HCT116 (cell line): ENCODE data around the gene PPAT. TPM values are rescaled to one million over a fixed set of nuclear protein-coding genes. Genes with fewer than 3 reads are reported as not detected.

Experiments used
- ATAC-seq: fragments of 200-7000 bp; cut with Tn5 transposase; 2 replicates; pipeline ENCODE4 v1.9.1; 2020; ENCODE audit warnings: mild to moderate bottlenecking, moderate library complexity
- BruUV-seq: library from RNA; stranded (reverse); fragments of 400-500 nt; replicated peaks from 2 replicates; lab custom pipeline; 2021; lab: Mats Ljungman, UMichigan
- CTCF ChIA-PET: fragments of 300-600 bp; sonication (Branson Sonifier 250); formaldehyde crosslinking; loops from one replicate; lab custom pipeline; 2021; ENCODE audit warnings: antibody characterized with exemption; lab: Charles Lee
- POLR2A ChIA-PET: fragments of 300-600, 350-600 bp; sonication (Branson Sonifier 250); formaldehyde crosslinking; loops from one replicate; lab custom pipeline; 2021; ENCODE audit warnings: antibody characterized with exemption; lab: Charles Lee
- RAD21 ChIA-PET, 2 experiments: fragments of 300-600 bp; sonication (Branson Sonifier 250); formaldehyde crosslinking; loops; one replicate each; lab custom pipeline; 2023; ENCODE audit warnings: low total read pairs in 2 of 2; ENCODE audit not compliant: uncharacterized antibody in 2 of 2, unreplicated experiment in 2 of 2, low non-redundant PET in 1 of 2; lab: Charles Lee
- DNase-seq: peaks from one replicate; pipeline ENCODE4 v3.0.0-alpha.2; 2010; ENCODE audit warnings: low read depth, low spot score
- H2AFZ ChIP-seq: fragments of 200-600 bp; shearing (Covaris generic), sonication (generic); 2 replicates; pipeline ENCODE4 v1.6.1; 2017; ENCODE audit warnings: low read depth, mixed run types, mixed read lengths, antibody characterized with exemption, low read length; ENCODE audit not compliant: poor library complexity, severe bottlenecking
- H3K27ac ChIP-seq: 2 replicates; pipeline ENCODE4 v1.5.1; 2012; ENCODE audit warnings: low read depth, low read length
- H3K27me3 ChIP-seq: fragments of 200-600 bp; sonication (generic); 2 replicates; pipeline ENCODE4 v1.6.1; 2016; ENCODE audit warnings: mixed run types, low read length, mixed read lengths; ENCODE audit not compliant: insufficient read depth
- H3K36me3 ChIP-seq, 2 experiments: fragments of 200-500 bp in 1 of 2; fragments of 200-600 bp in 1 of 2; sonication (Bioruptor generic) in 1 of 2; sonication (generic) in 1 of 2; 2 replicates each; pipeline versions ENCODE4 v1.5.1 to v1.6.1; 2014 to 2016; ENCODE audit warnings: low read length in 2 of 2, inconsistent platforms in 1 of 2, mixed read lengths in 1 of 2, mixed run types in 1 of 2; ENCODE audit not compliant: insufficient read depth in 2 of 2, control insufficient read depth in 1 of 2
- H3K4me1 ChIP-seq, 2 experiments: fragments of 200-600 bp in 1 of 2; sonication (generic) in 1 of 2; 2 replicates each; pipeline versions ENCODE4 v1.5.1 to v1.6.1; 2012 to 2017; ENCODE audit warnings: low read length in 2 of 2, inconsistent platforms in 1 of 2, mild to moderate bottlenecking in 1 of 2, mixed read lengths in 1 of 2, mixed run types in 1 of 2, moderate library complexity in 1 of 2; ENCODE audit not compliant: insufficient read depth in 2 of 2, control insufficient read depth in 1 of 2
- H3K4me2 ChIP-seq: fragments of 200-600 bp; sonication (generic); 2 replicates; pipeline ENCODE4 v1.6.1; 2017; ENCODE audit warnings: mixed run types, low read length, mixed read lengths
- H3K4me3 ChIP-seq, 2 experiments: fragments of 200-600 bp in 1 of 2; sonication (generic) in 1 of 2; replicated peaks in 1 of 2; 2 replicates each; pipeline ENCODE4 v1.5.1; 2011 to 2016; ENCODE audit warnings: low read length in 2 of 2, control low read depth in 1 of 2, low read depth in 1 of 2, mild to moderate bottlenecking in 1 of 2, mixed read lengths in 1 of 2, mixed run types in 1 of 2
- H3K79me2 ChIP-seq: fragments of 200-600 bp; sonication (generic); 2 replicates; pipeline ENCODE4 v1.6.1; 2017; ENCODE audit warnings: mild to moderate bottlenecking, mixed run types, low read length, moderate library complexity, mixed read lengths; ENCODE audit not compliant: insufficient read depth
- H3K9ac ChIP-seq: fragments of 200-600 bp; sonication (generic); 2 replicates; pipeline ENCODE4 v1.6.1; 2016; ENCODE audit warnings: low read length, mixed read lengths
- H3K9me2 ChIP-seq: fragments of 200-600 bp; sonication (generic), shearing (Covaris generic); 2 replicates; pipeline ENCODE4 v1.6.1; 2017; ENCODE audit warnings: mixed run types, mild to moderate bottlenecking, moderate library complexity; ENCODE audit not compliant: insufficient read depth
- H3K9me3 ChIP-seq, 2 experiments: fragments of 200-500 bp in 1 of 2; fragments of 200-600 bp in 1 of 2; sonication (Bioruptor generic) in 1 of 2; sonication (generic) in 1 of 2; 2 replicates each; pipeline ENCODE4 v1.6.1; 2014 to 2017; ENCODE audit warnings: low read length in 2 of 2, mixed read lengths in 2 of 2, inconsistent platforms in 1 of 2, low read depth in 1 of 2, mild to moderate bottlenecking in 1 of 2, mixed run types in 1 of 2, moderate library complexity in 1 of 2; ENCODE audit not compliant: control insufficient read depth in 1 of 2, insufficient read depth in 1 of 2
- H4K20me1 ChIP-seq: fragments of 200-600 bp; sonication (generic), shearing (Covaris generic); 2 replicates; pipeline ENCODE4 v1.6.1; 2017; ENCODE audit warnings: mixed run types, mild to moderate bottlenecking, moderate library complexity; ENCODE audit not compliant: insufficient read depth
- CEBPB ChIP-seq: IDR thresholded peaks from 2 replicates; pipeline ENCODE4 v1.6.1; 2012; ENCODE audit warnings: low read depth
- EGR1 ChIP-seq: IDR thresholded peaks from 2 replicates; pipeline ENCODE4 v1.6.1; 2012; ENCODE audit warnings: low read depth
- EZH2 ChIP-seq: fragments of 200-600 bp; sonication (generic); IDR thresholded peaks from 2 replicates; pipeline ENCODE4 v1.6.1; 2017; ENCODE audit warnings: antibody characterized with exemption, mixed run types
- EZH2phosphoT487 ChIP-seq: fragments of 200-600 bp; IDR thresholded peaks from 2 replicates; pipeline ENCODE4 v1.6.1; 2018; ENCODE audit warnings: antibody characterized with exemption, borderline replicate concordance
- FOSL1 ChIP-seq: IDR thresholded peaks from 2 replicates; pipeline ENCODE4 v1.6.1; 2012; ENCODE audit warnings: low read depth
- ZFX ChIP-seq: fragments of 450-650 bp; IDR thresholded peaks from 2 replicates; pipeline ENCODE4 v1.6.1; 2017
- intact Hi-C: fragments of 100-400 bp; cut with micrococcal nuclease; formaldehyde crosslinking; loops from 2 replicates; pipeline ENCODE4 v1.10.0; 2022
- total RNA-seq: library from RNA; stranded (reverse); gene quantifications from one replicate; pipeline ENCODE4 v1.2.1, GENCODE V29; 2021; ENCODE audit not compliant: unreplicated experiment
- TF ChIP-seq, protein P1 (sequence below): IDR thresholded peaks from 2 replicates; pipeline ENCODE4 v1.6.1; 2012
- TF ChIP-seq, protein P2 (sequence below), 3 experiments: fragments of 200-600 bp in 1 of 3; sonication (generic) in 1 of 3; IDR thresholded peaks in 2 of 3; conservative IDR thresholded peaks in 1 of 3; 2 replicates each; pipeline ENCODE4 v1.5.1; 2012 to 2017; ENCODE audit warnings: low read depth in 2 of 3, low read length in 2 of 3, antibody characterized with exemption in 1 of 3, borderline replicate concordance in 1 of 3, control low read depth in 1 of 3, mild to moderate bottlenecking in 1 of 3, mixed read lengths in 1 of 3, mixed run types in 1 of 3, moderate library complexity in 1 of 3; ENCODE audit not compliant: insufficient read depth in 1 of 3

The PPAT gene
- total RNA-seq, 1 experiment from 2014 or later: 78.6 TPM

DNA sequence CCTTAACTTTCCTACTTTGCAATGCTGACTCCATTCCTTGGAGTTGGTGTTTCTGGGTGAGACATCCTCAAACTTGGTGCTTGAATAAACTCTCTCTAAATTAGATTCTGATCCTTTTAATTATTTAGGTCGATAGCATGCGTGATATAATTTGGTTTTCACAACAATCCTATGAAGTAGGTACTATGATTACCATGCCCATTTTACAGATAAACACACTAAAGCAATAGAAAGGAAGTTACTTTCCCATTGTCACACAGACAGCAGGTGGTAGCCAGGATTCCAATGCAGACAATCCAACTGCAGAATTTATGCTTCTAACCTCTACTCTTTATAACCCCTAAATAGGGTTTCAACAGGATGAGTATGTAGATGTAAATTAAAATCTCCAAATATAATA lies 26.4 kb downstream of the PPAT start:
- ATAC-seq (no peak), DNase-seq (no peak)
- CTCF ChIA-PET: no interaction called here
- Histone ChIP-seq H3K27me3 (no peaks in the 10 kb centered on the region), H3K9me2 (no peaks in the 10 kb centered on the region), H3K27ac (no peak overlapping the region), H3K9me3 (no peaks in the 10 kb centered on the region), H3K79me2 (peaks cover 99% of the 10 kb centered on the region)
- BruUV-seq: no TSS peak
- RAD21 ChIA-PET: no interaction called here
- intact Hi-C loops: no loop called here
- POLR2A ChIA-PET: interaction anchor here (1.5 to 3.3 kb wide), 2 partner anchors 13 to 22 kb away, joined by 3 to 13 read pairs; partner anchors contain the start of gene AASDH
- TF ChIP-seq EZH2 (no peak), ZFX (no peak), EGR1 (no peak), EZH2phosphoT487 (no peak)
- TF ChIP-seq, protein P1, sequence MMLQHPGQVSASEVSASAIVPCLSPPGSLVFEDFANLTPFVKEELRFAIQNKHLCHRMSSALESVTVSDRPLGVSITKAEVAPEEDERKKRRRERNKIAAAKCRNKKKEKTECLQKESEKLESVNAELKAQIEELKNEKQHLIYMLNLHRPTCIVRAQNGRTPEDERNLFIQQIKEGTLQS: no peak
- TF ChIP-seq, all 23 proteins: peak for 0
- Histone ChIP-seq H3K4me1 (peaks cover 16 to 32% of the 10 kb centered on the region in 2 experiments), H2AFZ (no peak overlapping the region), H3K36me3 (peaks cover 22 to 23% of the 10 kb centered on the region in 2 experiments; a peak in 3 of 4 replicates), H4K20me1 (peaks cover 31% of the 10 kb centered on the region; the same call in 1 of the 2 replicates), H3K4me2 (no peak overlapping the region), H3K9ac (no peak overlapping the region), H3K4me3 (no peak overlapping the region)

DNA sequence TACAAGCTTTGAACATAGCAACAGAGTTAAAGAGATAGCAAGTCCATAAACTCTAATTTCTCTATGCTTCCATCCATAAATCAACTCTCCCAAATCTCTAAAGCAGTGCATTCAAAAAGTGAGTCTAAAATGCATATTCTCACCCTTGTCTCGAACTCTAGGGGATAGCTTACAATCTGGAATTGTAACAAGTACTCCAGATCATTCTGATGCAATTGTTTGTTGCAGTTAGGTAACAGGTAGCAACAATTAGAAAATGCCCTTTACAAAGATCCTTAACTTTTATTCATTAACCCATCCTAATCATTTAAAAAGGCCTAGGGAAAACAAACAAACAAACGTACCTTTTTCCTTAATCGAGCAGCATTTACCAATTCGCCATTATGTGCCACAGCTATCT lies 29.3 kb downstream of the PPAT start:
- peaks cover 28% of the 10 kb centered on the region for H4K20me1 ChIP-seq
- TF ChIP-seq FOSL1: no peak
- TF ChIP-seq, protein P2, sequence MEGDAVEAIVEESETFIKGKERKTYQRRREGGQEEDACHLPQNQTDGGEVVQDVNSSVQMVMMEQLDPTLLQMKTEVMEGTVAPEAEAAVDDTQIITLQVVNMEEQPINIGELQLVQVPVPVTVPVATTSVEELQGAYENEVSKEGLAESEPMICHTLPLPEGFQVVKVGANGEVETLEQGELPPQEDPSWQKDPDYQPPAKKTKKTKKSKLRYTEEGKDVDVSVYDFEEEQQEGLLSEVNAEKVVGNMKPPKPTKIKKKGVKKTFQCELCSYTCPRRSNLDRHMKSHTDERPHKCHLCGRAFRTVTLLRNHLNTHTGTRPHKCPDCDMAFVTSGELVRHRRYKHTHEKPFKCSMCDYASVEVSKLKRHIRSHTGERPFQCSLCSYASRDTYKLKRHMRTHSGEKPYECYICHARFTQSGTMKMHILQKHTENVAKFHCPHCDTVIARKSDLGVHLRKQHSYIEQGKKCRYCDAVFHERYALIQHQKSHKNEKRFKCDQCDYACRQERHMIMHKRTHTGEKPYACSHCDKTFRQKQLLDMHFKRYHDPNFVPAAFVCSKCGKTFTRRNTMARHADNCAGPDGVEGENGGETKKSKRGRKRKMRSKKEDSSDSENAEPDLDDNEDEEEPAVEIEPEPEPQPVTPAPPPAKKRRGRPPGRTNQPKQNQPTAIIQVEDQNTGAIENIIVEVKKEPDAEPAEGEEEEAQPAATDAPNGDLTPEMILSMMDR (IDR thresholded peaks at IDR 0.05 in 2 of 3, conservative IDR thresholded peaks at IDR 0.05 in 1 of 3; ENCODE audit: borderline replicate concordance in 1 of 3, insufficient read depth in 1 of 3, low read depth in 2 of 3, low read length in 2 of 3): no peak
- TF ChIP-seq CEBPB: no peak

More for the DNA sequence above, 29.3 kb downstream of the PPAT start:
- Histone ChIP-seq H3K27me3 (no peaks in the 10 kb centered on the region), H3K4me1 (peaks cover 16 to 17% of the 10 kb centered on the region in 2 experiments), H3K36me3 (peaks cover 31 to 39% of the 10 kb centered on the region in 2 experiments; a peak in 3 of 4 replicates), H3K9me2 (no peaks in the 10 kb centered on the region), H3K79me2 (peaks cover 79% of the 10 kb centered on the region), H2AFZ (no peak overlapping the region), H3K27ac (no peak overlapping the region), H3K9ac (no peak overlapping the region), H3K9me3 (no peaks in the 10 kb centered on the region), H3K4me2 (no peak overlapping the region), H3K4me3 (no peak overlapping the region)
- no peak for ATAC-seq
- ChIA-PET RAD21 (no interaction called here), POLR2A (no interaction called here), CTCF (no interaction called here)
- intact Hi-C loops: no loop called here
- BruUV-seq: no TSS peak
- DNase-seq: no peak
